ENCODE measurements around the gene SYNCRIP.
A peak's percentile ranks its signal among the peaks of the same experiment; 100 is the strongest.
"Not testable (repeated sequence)": the region's sequence is repeated elsewhere in the genome, so short reads cannot be mapped to it uniquely, and the experiment has no call there.

The SYNCRIP gene

GRCh38 chr6:85593438-85594196 is 49.1 kb downstream of the SYNCRIP start, which contains the start of gene SNX14:
Gene SNX14 (minus strand): TSS chr6:85593858. CDS start chr6:85593718, 140 bp downstream.
- DNase-seq = peak; percentile 81

- no peak for DNase-seq
Observed at GRCh38 chr6:85592033-85592432, 50.7 kb downstream of the SYNCRIP start.

- no peak for DNase-seq
Observed at GRCh38 chr6:85591207-85591606, 51.5 kb downstream of the SYNCRIP start.

GRCh38 chr6:85585741-85586140 is 56.9 kb downstream of the SYNCRIP start:
- no peak for DNase-seq

- DNase-seq = not testable (repeated sequence)
Observed at GRCh38 chr6:85582832-85583231, 59.9 kb downstream of the SYNCRIP start.

- DNase-seq = no peak
Observed at GRCh38 chr6:85581572-85581971, 61.1 kb downstream of the SYNCRIP start.

- no peak for DNase-seq
Observed at GRCh38 chr6:85580878-85581267, 61.8 kb downstream of the SYNCRIP start.

- no peak for DNase-seq
Observed at GRCh38 chr6:85580118-85580877, 62.4 kb downstream of the SYNCRIP start.

- DNase-seq = no peak
Observed at GRCh38 chr6:85579581-85579980, 63.1 kb downstream of the SYNCRIP start.

GRCh38 chr6:85576476-85576875 is 66.2 kb downstream of the SYNCRIP start:
- DNase-seq = no peak

GRCh38 chr6:85574932-85575598 is 67.6 kb downstream of the SYNCRIP start:
- DNase-seq = no peak

- no peak for DNase-seq
Observed at GRCh38 chr6:85569323-85569722, 73.4 kb downstream of the SYNCRIP start.

- DNase-seq = no peak
Observed at GRCh38 chr6:85568411-85568810, 74.3 kb downstream of the SYNCRIP start.

GRCh38 chr6:85565736-85566135 is 77.0 kb downstream of the SYNCRIP start:
- no peak for DNase-seq

GRCh38 chr6:85564223-85564622 is 78.5 kb downstream of the SYNCRIP start:
- not testable (repeated sequence) for DNase-seq
